HG03060 (cell line): ENCODE results near the gene ELF4.

ENCODE experiments used
- ATAC-seq: cut with Tn5 transposase; IDR thresholded peaks from one replicate; pipeline ENCODE4 v1.9.1; 2021; ENCODE audit warnings: low read depth, moderate number of reproducible peaks; ENCODE audit not compliant: unreplicated experiment

Gene ELF4

GRCh38 chrX:130110379-130111219 lies at the start of gene ELF4:
Gene ELF4 (minus strand): TSS chrX:130110497. CDS start chrX:130081330, 29,167 bp downstream.
- no peak for ATAC-seq

DNA sequence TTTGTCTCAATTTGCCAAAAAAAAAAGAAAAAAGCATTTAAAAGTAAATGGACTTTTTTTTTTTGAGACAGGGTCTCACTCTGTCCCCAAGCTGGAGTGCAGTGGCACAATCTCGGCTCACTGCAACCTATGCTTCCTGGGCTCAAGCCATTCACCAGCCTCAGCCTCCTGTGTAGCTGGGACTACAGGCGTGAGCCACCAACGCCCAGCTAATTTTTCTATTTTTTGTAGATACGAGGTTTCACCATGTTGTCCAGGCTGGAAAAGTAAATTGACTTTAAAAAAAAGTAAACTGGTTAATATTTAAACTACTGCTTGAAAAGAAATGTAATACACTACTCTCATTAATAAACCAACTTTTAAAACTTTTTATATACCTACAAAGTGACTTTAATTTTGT lies 49.5 kb upstream of the ELF4 start:
- no peak for ATAC-seq

DNA sequence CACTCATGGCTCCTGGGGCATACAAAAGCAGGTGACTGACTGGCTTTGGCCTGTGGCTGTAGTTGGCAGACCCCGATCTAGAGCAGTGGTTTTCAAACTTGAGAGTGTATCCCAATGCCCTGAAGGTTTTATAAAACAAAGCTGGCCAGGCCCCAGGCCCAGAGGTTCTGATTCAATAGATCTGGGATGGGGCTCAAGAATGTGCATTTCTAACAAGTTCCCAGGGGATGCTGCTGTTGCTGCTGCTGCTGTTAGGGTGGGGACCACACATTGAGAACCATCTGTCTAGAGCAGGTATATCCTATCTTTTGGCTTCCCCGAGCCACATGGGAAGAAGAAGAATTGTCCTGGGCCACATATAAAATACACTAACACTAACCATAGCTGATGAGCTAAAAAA lies 48.0 kb upstream of the ELF4 start:
- no peak for ATAC-seq

GRCh38 chrX:130155564-130155963 lies 45.3 kb upstream of the ELF4 start:
- ATAC-seq, result no peak

- no peak for ATAC-seq
Measured at GRCh38 chrX:130147631-130148030, 37.3 kb upstream of the ELF4 start.

DNA sequence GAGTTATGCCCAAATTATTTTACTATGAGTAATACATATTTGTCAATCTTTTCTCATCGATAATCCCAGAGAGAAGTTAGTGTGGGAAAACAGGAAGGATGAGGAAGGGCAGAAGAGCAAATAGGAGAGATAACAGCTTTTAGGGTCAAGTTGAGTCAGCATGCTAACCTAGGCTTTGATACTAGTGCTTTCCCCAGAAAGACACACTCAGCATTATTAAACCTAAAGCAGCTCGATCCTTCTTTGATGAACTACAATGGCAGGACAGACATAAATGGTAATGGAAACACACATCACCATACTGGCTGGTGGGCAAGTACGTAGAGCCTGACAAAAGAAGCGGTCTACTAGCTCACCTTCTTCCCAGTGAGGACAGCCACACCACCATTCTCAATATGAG lies 34.8 kb upstream of the ELF4 start:
- ATAC-seq, result no peak

DNA sequence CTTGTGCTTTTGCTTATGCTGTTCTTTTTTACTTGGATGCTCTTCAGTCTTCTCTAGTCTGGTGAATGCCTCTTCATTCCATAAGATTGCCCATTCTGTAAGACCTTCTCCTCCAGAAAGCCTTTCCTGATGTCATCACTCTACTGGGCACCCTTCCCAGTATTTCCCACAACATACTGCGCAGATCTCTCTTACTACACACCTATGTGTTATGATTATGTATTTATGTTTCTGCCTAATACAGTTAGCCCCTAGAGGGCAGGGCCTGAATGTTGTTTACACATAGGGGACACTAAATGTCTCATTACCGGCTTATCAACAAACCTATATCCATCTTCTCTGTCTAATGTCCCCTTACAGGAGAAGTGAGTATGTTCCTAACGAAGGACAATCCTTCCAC lies 34.2 kb upstream of the ELF4 start:
- no peak for ATAC-seq

GRCh38 chrX:130139474-130140201 lies 29.3 kb upstream of the ELF4 start:
- ATAC-seq, result no peak

- ATAC-seq, result no peak
Measured at GRCh38 chrX:130136961-130137360, 26.7 kb upstream of the ELF4 start.

DNA sequence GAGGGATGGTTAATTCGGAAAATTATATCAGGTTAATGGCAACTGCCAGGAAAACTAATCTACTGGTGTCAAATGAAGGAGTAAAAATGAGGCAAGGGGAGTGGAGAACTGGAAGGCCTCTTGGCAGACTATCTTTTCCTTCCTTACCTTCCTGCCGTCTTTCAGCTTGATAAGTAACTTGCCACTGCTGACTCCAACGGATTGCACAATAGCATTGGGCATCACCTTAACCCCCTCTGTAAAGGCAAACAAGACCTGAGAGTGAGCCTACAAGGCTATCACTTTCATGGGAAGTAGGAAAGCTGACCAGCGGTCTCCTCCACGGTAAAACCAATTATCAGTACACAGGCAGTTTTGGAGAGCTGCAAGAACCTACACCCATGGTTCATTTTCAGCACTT lies 26.2 kb upstream of the ELF4 start:
- ATAC-seq, result no peak

GRCh38 chrX:130130990-130131389 lies 20.7 kb upstream of the ELF4 start:
- ATAC-seq, result no peak

GRCh38 chrX:130125091-130125874 lies 15.0 kb upstream of the ELF4 start:
- no peak for ATAC-seq

GRCh38 chrX:130124577-130124976 lies 14.3 kb upstream of the ELF4 start:
- no peak for ATAC-seq

DNA sequence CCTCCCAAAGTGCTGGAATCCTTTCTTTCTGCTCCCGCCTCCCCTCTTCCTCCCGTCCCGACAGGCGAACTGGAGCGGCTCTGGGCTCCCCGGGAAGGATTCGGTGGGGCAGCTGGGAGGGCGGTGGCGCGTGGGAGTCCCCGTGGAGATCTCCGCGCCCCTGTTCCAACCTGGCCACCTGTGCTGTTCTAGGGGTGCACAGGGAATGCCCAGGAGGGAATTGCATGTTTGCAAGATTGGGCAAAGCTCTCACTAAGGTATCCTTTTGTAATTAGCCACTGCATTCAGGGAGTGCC lies 11.2 kb upstream of the ELF4 start:
- no peak for ATAC-seq

DNA sequence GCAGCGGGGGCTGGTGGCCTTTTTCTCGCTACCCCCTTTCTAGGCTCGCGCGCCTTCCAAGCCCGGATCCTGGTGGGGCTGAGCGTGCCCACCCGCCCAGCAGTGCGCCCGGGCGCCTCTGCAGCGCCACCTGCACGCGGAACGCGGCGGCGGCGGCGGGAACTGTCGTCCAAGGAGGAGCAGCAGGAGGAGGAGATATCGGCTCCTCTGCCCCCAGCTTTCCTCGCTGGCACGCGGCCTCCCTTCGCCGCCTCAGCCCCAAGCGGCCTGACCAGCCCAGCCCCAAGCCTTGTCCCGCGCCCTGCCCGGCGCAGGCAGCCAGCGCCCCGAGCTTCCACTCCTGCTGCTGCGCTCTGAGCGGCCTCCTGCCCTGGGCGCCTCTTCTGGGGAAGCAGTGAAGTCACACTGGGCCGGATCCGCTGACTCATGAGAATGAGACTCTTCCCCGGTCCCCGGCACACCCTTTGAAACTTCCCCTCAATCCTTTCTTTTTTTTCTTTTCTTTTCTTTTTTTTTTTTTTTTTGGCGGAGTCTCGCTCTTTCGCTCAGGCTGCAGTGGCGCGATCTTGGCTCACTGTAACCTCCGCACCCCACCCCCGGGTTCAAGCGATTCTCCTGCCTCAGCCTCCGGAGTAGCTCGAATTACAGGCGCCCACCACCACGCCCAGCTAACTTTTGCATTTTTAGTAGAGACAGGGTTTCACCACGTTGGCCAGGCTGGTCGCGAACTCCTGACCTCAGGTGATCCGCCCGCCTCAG lies 10.6 kb upstream of the ELF4 start:
- ATAC-seq, result no peak

- no peak for ATAC-seq
Measured at GRCh38 chrX:130120321-130120731, 10.0 kb upstream of the ELF4 start.

DNA sequence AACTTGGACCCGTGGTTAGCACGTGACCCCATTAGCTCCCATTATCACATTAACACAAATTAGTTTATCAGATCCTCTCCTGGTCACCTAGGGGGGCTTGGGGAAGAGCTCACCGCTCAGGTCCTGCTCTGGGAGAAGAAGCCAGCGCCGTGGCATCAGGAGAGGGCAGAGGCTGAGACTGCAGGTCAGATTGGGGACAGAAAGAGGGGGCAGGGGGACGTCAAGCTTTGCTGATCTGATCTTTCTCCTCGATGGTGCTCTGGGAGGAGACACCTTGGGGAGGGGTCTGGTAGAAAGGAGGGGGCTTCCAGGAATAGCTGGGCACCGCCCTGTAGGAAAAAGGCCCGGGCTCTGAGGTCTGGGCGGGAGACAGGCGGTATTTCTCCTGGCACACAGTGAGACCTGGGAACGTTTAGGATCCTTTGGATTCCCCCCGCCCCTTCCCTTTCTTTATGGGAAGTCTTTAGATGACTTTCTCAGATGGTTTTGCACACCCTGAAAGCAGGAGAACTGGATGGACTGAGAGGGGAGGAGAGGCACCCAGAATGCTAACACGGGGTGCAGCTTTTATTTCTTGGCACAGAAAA lies 9.1 kb upstream of the ELF4 start:
- ATAC-seq, result no peak

DNA sequence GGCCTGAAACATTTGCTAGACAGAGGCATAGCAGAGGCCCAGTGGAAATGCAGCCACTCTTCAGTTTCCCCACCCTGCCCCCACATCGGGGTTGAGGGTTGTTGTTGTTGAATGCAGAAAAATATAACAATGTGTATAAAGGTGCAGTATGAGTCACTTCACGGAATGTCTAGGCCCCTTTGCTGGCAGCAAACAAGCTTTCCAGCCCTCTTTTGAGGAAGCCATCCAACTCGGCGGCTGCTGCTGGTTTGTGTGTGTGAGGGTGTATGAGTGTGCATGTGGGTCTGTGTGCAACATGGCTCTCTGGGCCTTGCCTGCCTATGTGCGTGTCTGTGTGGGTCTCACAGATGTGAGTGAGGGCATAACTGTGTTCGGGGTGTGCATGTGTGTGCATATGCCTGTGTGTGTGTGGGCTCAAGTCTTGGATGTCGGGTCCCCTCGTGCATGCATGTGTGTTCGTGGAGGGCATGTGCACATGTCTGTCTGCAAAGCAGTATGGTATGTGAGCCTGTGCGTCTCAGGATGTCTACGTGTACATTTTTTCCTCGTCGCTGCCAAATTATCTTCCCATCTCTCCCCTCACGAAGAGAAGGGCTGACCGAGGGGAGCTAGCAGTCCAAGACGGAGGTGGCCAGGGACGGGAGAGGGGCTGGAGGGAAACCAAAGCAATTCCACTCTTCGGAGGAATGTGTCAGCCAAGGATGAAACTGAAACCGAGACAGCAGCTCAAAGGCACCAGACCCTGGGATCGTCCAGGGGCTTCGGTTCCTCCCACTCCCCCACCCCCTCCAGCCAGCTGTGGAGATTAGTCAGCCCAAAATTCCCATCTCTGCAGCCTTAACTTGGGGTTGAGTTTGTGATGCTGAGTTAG lies 8.4 kb upstream of the ELF4 start:
- ATAC-seq, result no peak

- ATAC-seq, result no peak
Measured at GRCh38 chrX:130117166-130117565, 6.9 kb upstream of the ELF4 start.
